Calu3 (cell line): ENCODE results near the gene S100A10. TPM values are rescaled to one million over a fixed set of nuclear protein-coding genes. Genes with fewer than 3 reads are reported as not detected.

Experiments used
- BruUV-seq: library from RNA; stranded (reverse); fragments of 400-500 nt; replicated peaks from 2 replicates; lab custom pipeline; 2021; lab: Mats Ljungman, UMichigan
- CTCF ChIA-PET: fragments of 300-600 bp; sonication (Branson Sonifier 250); formaldehyde crosslinking; loops from one replicate; lab custom pipeline; 2022; ENCODE audit warnings: antibody characterized with exemption; lab: Charles Lee
- DNase-seq: peaks from one replicate; pipeline ENCODE4 v3.0.0; 2022
- H3K27ac Mint-ChIP-seq: one replicate; pipeline ENCODE4 v1.8.0; 2022; ENCODE audit warnings: mixed read lengths; ENCODE audit not compliant: unreplicated experiment
- H3K27me3 Mint-ChIP-seq: one replicate; pipeline ENCODE4 v1.8.0; 2022; ENCODE audit warnings: mixed read lengths; ENCODE audit not compliant: unreplicated experiment
- H3K36me3 Mint-ChIP-seq: one replicate; pipeline ENCODE4 v1.8.0; 2022; ENCODE audit warnings: mild to moderate bottlenecking, moderate library complexity, mixed read lengths; ENCODE audit not compliant: insufficient read depth, unreplicated experiment
- H3K4me1 Mint-ChIP-seq: one replicate; pipeline ENCODE4 v1.8.0; 2022; ENCODE audit warnings: mild to moderate bottlenecking, low read depth, mixed read lengths; ENCODE audit not compliant: unreplicated experiment
- H3K4me3 Mint-ChIP-seq: one replicate; pipeline ENCODE4 v1.8.0; 2022; ENCODE audit warnings: mild to moderate bottlenecking, low read depth, moderate library complexity, mixed read lengths; ENCODE audit not compliant: unreplicated experiment
- H3K9me3 Mint-ChIP-seq: one replicate; pipeline ENCODE4 v1.8.0; 2022; ENCODE audit warnings: low read depth, mixed read lengths; ENCODE audit not compliant: unreplicated experiment
- intact Hi-C: fragments of 100-400 bp; cut with micrococcal nuclease; formaldehyde crosslinking; loops from one replicate; pipeline ENCODE4 v1.10.0; 2022; ENCODE audit not compliant: unreplicated experiment
- total RNA-seq: library from RNA; stranded (reverse); gene quantifications from 2 replicates; pipeline ENCODE4 v1.2.3, GENCODE V29; 2022
- TF ChIP-seq, protein P1 (sequence below): fragments of 200-600 bp; IDR thresholded peaks from one replicate; pipeline ENCODE4 v1.8.0; 2022; ENCODE audit warnings: antibody characterized with exemption; ENCODE audit not compliant: unreplicated experiment

The S100A10 gene
- total RNA-seq, 1 experiment from 2014 or later: 882 TPM

- no peak for DNase-seq
- Mint-ChIP-seq H3K36me3 (peaks cover 26% of the 10 kb centered on the region), H3K4me1 (peaks cover 42% of the 10 kb centered on the region), H3K4me3 (no peak overlapping the region), H3K27me3 (no peaks in the 10 kb centered on the region), H3K9me3 (no peaks in the 10 kb centered on the region), H3K27ac (peak overlapping the region; percentile 86)
- intact Hi-C loops: no loop called here
- TF ChIP-seq, protein P1, sequence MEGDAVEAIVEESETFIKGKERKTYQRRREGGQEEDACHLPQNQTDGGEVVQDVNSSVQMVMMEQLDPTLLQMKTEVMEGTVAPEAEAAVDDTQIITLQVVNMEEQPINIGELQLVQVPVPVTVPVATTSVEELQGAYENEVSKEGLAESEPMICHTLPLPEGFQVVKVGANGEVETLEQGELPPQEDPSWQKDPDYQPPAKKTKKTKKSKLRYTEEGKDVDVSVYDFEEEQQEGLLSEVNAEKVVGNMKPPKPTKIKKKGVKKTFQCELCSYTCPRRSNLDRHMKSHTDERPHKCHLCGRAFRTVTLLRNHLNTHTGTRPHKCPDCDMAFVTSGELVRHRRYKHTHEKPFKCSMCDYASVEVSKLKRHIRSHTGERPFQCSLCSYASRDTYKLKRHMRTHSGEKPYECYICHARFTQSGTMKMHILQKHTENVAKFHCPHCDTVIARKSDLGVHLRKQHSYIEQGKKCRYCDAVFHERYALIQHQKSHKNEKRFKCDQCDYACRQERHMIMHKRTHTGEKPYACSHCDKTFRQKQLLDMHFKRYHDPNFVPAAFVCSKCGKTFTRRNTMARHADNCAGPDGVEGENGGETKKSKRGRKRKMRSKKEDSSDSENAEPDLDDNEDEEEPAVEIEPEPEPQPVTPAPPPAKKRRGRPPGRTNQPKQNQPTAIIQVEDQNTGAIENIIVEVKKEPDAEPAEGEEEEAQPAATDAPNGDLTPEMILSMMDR: no peak
- CTCF ChIA-PET: interaction anchor here (0.8 to 1.2 kb wide), 3 partner anchors 8 to 57 kb away, joined by 3 to 4 read pairs (median 3); no protein-coding TSS in a partner anchor
- BruUV-seq: no TSS peak
Measured at GRCh38 chr1:151944126-151944856, 49.4 kb downstream of the S100A10 start.

DNA sequence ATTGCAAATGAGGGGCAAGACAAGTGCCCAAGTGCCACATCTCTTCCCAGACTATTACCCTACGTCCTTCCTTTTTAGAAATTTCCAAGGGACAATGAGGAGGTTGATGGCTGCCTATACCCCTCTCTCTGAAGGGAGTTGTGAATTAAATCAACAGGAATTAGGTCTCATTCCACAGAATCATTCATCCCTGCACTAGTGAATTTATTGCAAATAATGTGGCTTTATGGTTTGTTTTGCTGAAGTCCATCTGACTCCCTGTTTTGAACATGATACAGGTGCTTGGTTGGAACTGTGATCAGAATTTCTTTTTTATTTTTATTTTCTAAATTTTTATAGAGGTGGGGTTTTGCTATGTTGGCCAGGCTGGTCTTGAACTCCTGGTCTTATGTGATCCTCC is 50.1 kb downstream of the S100A10 start:
- CTCF ChIA-PET: interaction anchor here (0.8 kb wide), 1 partner anchor 20 kb away, joined by 4 read pairs; no protein-coding TSS in a partner anchor
- H3K4me1 Mint-ChIP-seq: peaks cover 36% of the 10 kb centered on the region
- TF ChIP-seq, protein P1: no peak
- H3K27ac Mint-ChIP-seq: no peak overlapping the region
- intact Hi-C loops: no loop called here
- no peaks in the 10 kb centered on the region for H3K9me3 Mint-ChIP-seq
- peaks cover 26% of the 10 kb centered on the region for H3K36me3 Mint-ChIP-seq
- H3K4me3 Mint-ChIP-seq: no peak overlapping the region
- BruUV-seq: no TSS peak
- no peak for DNase-seq
- H3K27me3 Mint-ChIP-seq: no peaks in the 10 kb centered on the region

DNA sequence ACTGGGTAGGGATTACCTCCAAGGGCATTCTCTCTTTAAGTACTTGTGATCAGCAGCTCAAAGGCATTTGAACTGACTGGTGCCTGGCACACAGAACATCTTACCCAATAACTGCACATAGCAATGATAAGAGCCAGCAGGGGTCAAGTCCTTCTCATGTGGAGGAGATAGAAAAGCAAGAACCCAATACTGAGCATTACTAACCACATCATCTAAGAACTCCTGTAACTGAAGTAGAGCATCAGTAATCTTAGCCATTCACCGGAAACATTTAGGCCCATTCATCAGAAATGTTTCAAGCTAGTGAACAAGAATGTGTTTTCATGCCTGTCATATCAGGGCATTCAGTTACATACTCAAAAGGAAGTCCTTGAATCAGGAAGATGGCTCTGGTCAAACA is 50.8 kb downstream of the S100A10 start:
- Mint-ChIP-seq H3K36me3 (peaks cover 26% of the 10 kb centered on the region), H3K27me3 (no peaks in the 10 kb centered on the region), H3K4me3 (no peak overlapping the region), H3K4me1 (peaks cover 36% of the 10 kb centered on the region), H3K9me3 (no peaks in the 10 kb centered on the region), H3K27ac (no peak overlapping the region)
- DNase-seq: no peak
- BruUV-seq: no TSS peak
- TF ChIP-seq, protein P1: no peak
- CTCF ChIA-PET: no interaction called here
- intact Hi-C loops: no loop called here

DNA sequence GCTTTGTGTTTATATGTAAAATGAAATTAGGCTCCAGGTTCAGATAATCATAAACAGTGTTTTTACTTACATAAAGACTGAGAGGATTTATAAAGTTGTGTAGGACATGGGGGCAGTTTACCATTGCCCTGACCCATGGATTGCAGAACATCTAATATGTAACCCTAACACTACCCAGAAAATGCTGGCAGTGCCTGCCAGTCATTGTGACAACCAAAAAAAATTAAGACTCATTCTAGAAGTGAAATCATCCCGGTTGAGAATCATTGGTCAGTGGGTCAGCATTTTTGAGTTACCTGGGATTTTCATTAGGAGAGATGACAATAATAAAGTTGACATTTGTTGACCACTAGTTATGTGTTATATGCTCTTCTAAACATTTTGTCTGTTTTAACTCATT is 53.1 kb downstream of the S100A10 start:
- no peak for DNase-seq
- peaks cover 9% of the 10 kb centered on the region for H3K36me3 Mint-ChIP-seq
- CTCF ChIA-PET: interaction anchor here (1.1 to 2.0 kb wide), 5 partner anchors 28 to 64 kb away, joined by 3 to 12 read pairs (median 6); partner anchors contain the start of gene THEM4
- H3K4me1 Mint-ChIP-seq: peaks cover 29% of the 10 kb centered on the region
- no peak overlapping the region for H3K4me3 Mint-ChIP-seq
- no peaks in the 10 kb centered on the region for H3K9me3 Mint-ChIP-seq
- intact Hi-C loops: no loop called here
- TF ChIP-seq, protein P1: no peak
- no peaks in the 10 kb centered on the region for H3K27me3 Mint-ChIP-seq
- peak overlapping the region; percentile 89 for H3K27ac Mint-ChIP-seq
- BruUV-seq: no TSS peak
